Parathyroid adenoma (tissue), 2 donors: ENCODE data around the gene DMD.

ENCODE experiments used
- H2AFZ ChIP-seq: fragments of 300-600 bp; sonication (generic); one replicate; pipeline ENCODE4 v1.7.0; 2017; ENCODE audit warnings: antibody characterized with exemption, mild to moderate bottlenecking
- H3K27ac ChIP-seq: fragments of 300-600 bp; sonication (generic); one replicate; pipeline ENCODE4 v1.7.0; 2017
- H3K27me3 ChIP-seq: fragments of 300-600 bp; sonication (generic); one replicate; pipeline ENCODE4 v1.7.0; 2017; ENCODE audit warnings: low read length; ENCODE audit not compliant: control insufficient read depth, insufficient read depth
- H3K36me3 ChIP-seq: fragments of 300-600 bp; sonication (generic); one replicate; pipeline ENCODE4 v1.7.0; 2017; ENCODE audit warnings: low read length; ENCODE audit not compliant: control insufficient read depth, insufficient read depth
- H3K4me1 ChIP-seq: fragments of 300-600 bp; sonication (generic); one replicate; pipeline ENCODE4 v1.7.0; 2017; ENCODE audit warnings: control low read depth
- H3K4me2 ChIP-seq: fragments of 300-600 bp; sonication (generic); one replicate; pipeline ENCODE4 v1.7.0; 2017; ENCODE audit warnings: low read length
- H3K4me3 ChIP-seq: fragments of 300-600 bp; sonication (generic); one replicate; pipeline ENCODE4 v1.7.0; 2017; ENCODE audit warnings: low read depth, low read length
- H3K79me2 ChIP-seq: fragments of 300-600 bp; sonication (generic); one replicate; pipeline ENCODE4 v1.7.0; 2017; ENCODE audit warnings: control low read depth
- H3K9ac ChIP-seq: fragments of 300-600 bp; sonication (generic); one replicate; pipeline ENCODE4 v1.7.0; 2017; ENCODE audit warnings: mild to moderate bottlenecking
- H3K9me3 ChIP-seq: fragments of 300-600 bp; sonication (generic); one replicate; pipeline ENCODE4 v1.7.0; 2017; ENCODE audit warnings: low read length; ENCODE audit not compliant: control insufficient read depth
- TF ChIP-seq, protein P1 (sequence below): fragments of 300-600 bp; sonication (generic); IDR thresholded peaks from one replicate; pipeline ENCODE4 v1.7.0; 2017; ENCODE audit warnings: antibody characterized with exemption, mild to moderate bottlenecking
- donor health status: primary hyperparathyroidism.

DMD gene

DNA sequence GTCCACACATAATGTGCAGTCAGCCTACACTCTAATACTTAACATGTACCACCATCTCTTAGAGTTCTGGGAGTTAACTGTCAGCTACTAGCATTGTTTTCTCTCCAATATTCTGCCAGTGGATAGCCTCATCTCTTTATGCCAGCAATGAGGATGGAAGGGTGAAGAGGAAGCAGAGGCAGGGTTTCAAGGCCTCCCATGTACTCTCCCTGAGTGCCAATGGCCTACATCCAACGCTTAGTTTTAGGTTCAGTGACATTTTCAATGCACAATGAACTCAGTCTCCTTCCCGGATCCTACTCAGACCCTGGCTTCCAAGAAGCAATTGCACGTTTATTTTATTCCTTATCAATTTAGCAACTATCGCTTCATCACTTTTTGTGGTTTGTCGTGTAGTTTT is 686.1 kb downstream of the DMD start:
- Histone ChIP-seq H3K36me3 (no peaks in the 10 kb centered on the region), H3K27me3 (no peaks in the 10 kb centered on the region), H3K9me3 (no peaks in the 10 kb centered on the region), H2AFZ (no peak overlapping the region), H3K4me1 (no peaks in the 10 kb centered on the region), H3K79me2 (no peaks in the 10 kb centered on the region), H3K4me2 (no peak overlapping the region), H3K9ac (no peak overlapping the region), H3K4me3 (no peak overlapping the region), H3K27ac (no peak overlapping the region)
- TF ChIP-seq, protein P1, sequence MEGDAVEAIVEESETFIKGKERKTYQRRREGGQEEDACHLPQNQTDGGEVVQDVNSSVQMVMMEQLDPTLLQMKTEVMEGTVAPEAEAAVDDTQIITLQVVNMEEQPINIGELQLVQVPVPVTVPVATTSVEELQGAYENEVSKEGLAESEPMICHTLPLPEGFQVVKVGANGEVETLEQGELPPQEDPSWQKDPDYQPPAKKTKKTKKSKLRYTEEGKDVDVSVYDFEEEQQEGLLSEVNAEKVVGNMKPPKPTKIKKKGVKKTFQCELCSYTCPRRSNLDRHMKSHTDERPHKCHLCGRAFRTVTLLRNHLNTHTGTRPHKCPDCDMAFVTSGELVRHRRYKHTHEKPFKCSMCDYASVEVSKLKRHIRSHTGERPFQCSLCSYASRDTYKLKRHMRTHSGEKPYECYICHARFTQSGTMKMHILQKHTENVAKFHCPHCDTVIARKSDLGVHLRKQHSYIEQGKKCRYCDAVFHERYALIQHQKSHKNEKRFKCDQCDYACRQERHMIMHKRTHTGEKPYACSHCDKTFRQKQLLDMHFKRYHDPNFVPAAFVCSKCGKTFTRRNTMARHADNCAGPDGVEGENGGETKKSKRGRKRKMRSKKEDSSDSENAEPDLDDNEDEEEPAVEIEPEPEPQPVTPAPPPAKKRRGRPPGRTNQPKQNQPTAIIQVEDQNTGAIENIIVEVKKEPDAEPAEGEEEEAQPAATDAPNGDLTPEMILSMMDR, result no peak

DNA sequence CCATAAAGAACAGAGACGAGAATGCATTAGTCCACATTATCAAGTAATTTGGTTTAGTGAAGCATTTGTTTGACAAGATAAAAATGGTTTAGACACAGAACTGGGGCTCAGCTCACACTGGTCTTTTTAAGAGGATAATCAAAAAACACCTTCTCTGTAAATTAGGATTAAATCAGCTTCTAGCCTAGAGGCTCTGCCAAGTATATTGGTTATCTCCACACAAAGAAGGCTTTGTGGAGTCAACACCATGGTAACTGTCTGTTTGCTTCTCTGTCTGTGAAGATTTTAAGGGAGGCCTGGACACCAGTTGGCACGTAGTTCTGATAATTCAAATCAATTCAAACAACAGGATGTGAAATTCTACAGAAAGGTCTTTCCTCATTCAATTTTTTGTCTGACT is 687.0 kb downstream of the DMD start:
- TF ChIP-seq, protein P1, result no peak
- H3K4me2 ChIP-seq, result no peak overlapping the region
- no peak overlapping the region for H3K27ac ChIP-seq
- H3K36me3 ChIP-seq, result no peaks in the 10 kb centered on the region
- no peaks in the 10 kb centered on the region for H3K79me2 ChIP-seq
- H3K9ac ChIP-seq, result no peak overlapping the region
- no peaks in the 10 kb centered on the region for H3K4me1 ChIP-seq
- no peaks in the 10 kb centered on the region for H3K9me3 ChIP-seq
- H3K4me3 ChIP-seq, result no peak overlapping the region
- no peaks in the 10 kb centered on the region for H3K27me3 ChIP-seq
- H2AFZ ChIP-seq, result no peak overlapping the region

DNA sequence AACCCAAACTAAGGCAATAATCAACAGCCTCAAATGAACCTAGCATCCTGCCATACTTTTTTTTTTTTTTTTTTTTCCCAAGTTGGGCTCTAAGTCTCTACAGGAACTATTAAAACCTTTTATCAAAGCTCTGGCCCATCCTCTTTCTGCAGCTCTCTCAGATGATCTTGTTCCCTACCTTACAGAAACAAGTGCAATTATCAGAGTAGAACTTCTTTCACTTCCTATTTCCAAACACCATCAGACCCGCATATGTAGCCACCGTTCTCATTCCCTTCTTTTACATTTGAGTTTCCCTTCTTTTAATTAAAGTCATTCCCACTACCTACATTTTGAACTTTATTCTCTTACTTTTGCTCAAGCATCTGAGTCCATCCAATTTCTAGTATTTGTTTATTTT is 690.6 kb downstream of the DMD start:
- H3K27me3 ChIP-seq, result no peaks in the 10 kb centered on the region
- H3K4me3 ChIP-seq, result no peak overlapping the region
- no peaks in the 10 kb centered on the region for H3K4me1 ChIP-seq
- no peaks in the 10 kb centered on the region for H3K36me3 ChIP-seq
- TF ChIP-seq, protein P1, result no peak
- no peak overlapping the region for H3K9ac ChIP-seq
- no peak overlapping the region for H2AFZ ChIP-seq
- no peaks in the 10 kb centered on the region for H3K79me2 ChIP-seq
- no peak overlapping the region for H3K4me2 ChIP-seq
- no peak overlapping the region for H3K27ac ChIP-seq
- no peaks in the 10 kb centered on the region for H3K9me3 ChIP-seq

DNA sequence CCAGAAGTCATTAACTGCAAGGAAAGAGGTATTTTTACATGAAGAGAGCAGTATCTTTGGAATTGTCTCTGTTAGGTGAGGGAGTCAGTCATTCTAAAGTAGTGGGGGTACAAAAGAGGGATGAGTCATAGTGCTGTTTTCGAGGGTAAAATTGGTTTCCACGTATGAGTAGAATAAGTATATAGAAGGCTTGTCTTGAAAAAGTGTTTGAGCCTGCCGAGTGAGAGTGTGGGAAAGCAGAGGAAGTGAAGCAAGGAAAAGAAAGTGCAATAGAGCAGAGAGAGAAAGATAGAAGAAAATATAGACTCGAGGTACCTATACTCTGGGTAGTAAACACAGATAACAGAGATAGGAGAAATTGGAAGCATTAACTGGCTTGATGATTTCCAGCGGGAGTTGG is 696.4 kb downstream of the DMD start:
- Histone ChIP-seq H2AFZ (no peak overlapping the region), H3K9me3 (no peaks in the 10 kb centered on the region), H3K4me3 (no peak overlapping the region), H3K79me2 (no peaks in the 10 kb centered on the region), H3K9ac (no peak overlapping the region), H3K4me1 (no peaks in the 10 kb centered on the region), H3K27me3 (no peaks in the 10 kb centered on the region), H3K36me3 (no peaks in the 10 kb centered on the region), H3K4me2 (no peak overlapping the region), H3K27ac (no peak overlapping the region)
- TF ChIP-seq, protein P1, result no peak

DNA sequence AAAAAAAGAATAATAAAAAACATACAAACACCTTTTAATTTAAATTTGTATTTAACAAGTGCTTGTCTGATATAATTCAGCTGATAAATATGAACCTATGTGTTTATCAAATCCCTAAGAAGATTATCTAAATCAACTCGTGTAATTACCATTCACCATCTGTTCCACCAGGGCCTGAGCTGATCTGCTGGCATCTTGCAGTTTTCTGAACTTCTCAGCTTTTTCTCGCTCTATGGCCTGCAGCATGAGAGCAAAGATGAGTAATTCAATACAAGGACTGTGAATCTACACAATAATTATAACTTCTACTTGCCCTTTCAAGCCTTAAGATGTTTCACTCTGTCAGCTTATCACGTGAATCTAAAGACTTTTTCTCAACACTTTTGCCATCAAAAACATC is 709.7 kb downstream of the DMD start:
- Histone ChIP-seq H3K4me1 (no peaks in the 10 kb centered on the region), H3K9me3 (no peaks in the 10 kb centered on the region), H3K9ac (no peak overlapping the region), H3K4me3 (no peak overlapping the region), H3K27ac (no peak overlapping the region), H3K27me3 (no peaks in the 10 kb centered on the region), H2AFZ (no peak overlapping the region), H3K4me2 (no peak overlapping the region), H3K79me2 (no peaks in the 10 kb centered on the region), H3K36me3 (no peaks in the 10 kb centered on the region)
- TF ChIP-seq, protein P1, result no peak
